Ovary (tissue), 9 donors: Measurements from ENCODE around the gene FKBP2. TPM values are rescaled to one million over a fixed set of nuclear protein-coding genes. Genes with fewer than 3 reads are reported as not detected.
A peak's percentile ranks its signal among the peaks of the same experiment; 100 is the strongest.

Experiments used
- DNase-seq, 5 donors: peaks; one replicate each; pipeline ENCODE4 v3.0.0-alpha.2; 2019 to 2020
- H3K27ac ChIP-seq, 2 donors: fragments of 200-600 bp; one replicate each; pipeline versions ENCODE4 v1.5.1 to v1.8.0; 2019 to 2022
- H3K27me3 ChIP-seq: fragments of 200-600 bp; one replicate; pipeline ENCODE4 v1.8.0; 2022
- H3K36me3 ChIP-seq: fragments of 200-600 bp; sonication (generic); one replicate; pipeline ENCODE4 v1.5.1; 2019
- H3K4me1 ChIP-seq: one replicate; pipeline ENCODE4 v1.8.1; 2013; ENCODE audit warnings: mild to moderate bottlenecking, moderate library complexity; ENCODE audit not compliant: insufficient read depth
- H3K4me3 ChIP-seq: fragments of 200-600 bp; sonication (generic); one replicate; pipeline ENCODE4 v1.5.1; 2017
- H3K9me3 ChIP-seq, 2 donors: fragments of 200-600 bp in 1 of 2; sonication (generic) in 1 of 2; one replicate each; pipeline versions ENCODE4 v1.5.1 to v1.8.1; 2013 to 2019; ENCODE audit warnings: mild to moderate bottlenecking in 1 of 2, moderate library complexity in 1 of 2
- EP300 ChIP-seq: sonication (generic); formaldehyde crosslinking; IDR thresholded peaks from one replicate; pipeline ENCODE4 v1.6.1; 2017; ENCODE audit warnings: antibody characterized with exemption
- POLR2A ChIP-seq: fragments of 450-650 bp; IDR thresholded peaks from one replicate; pipeline ENCODE4 v1.6.1; 2017; ENCODE audit warnings: antibody characterized with exemption, mild to moderate bottlenecking, moderate library complexity
- WGBS, 3 donors: extraction: QIAGEN DNeasy Blood & Tissue Kit in 1 of 3; methylation state at CpG; one replicate each; pipeline versions ENCODE4 v1.1.5 to v1.1.7; 2013 to 2017; 5-methylcytosine and 5-hydroxymethylcytosine counted together
- intact Hi-C, 4 donors: fragments of 100-400 bp; cut with DNase I; formaldehyde crosslinking; loops; one replicate each; pipeline versions ENCODE4 v1.11.0 to v1.15.1; 2022 to 2023
- polyA plus RNA-seq, 2 donors: library from polyadenylated mRNA; stranded (reverse); fragments of 200-250 nt in 1 of 2; fragments of 350-450 nt in 1 of 2; fragmentation: Illumina TruSeq in 1 of 2; extraction: RNeasy Lipid Tissue Mini Kit (QIAGEN cat#74804) in 1 of 2; gene quantifications; one replicate each; pipeline ENCODE4 v1.2.3, GENCODE V29; 2013 to 2014
- total RNA-seq, 7 donors: library from RNA; depleted of rRNA in 2 of 7; stranded (reverse); fragments of >200 nt in 2 of 7; fragmentation: NEBNext Ultra II Directional in 3 of 7; extraction: Animal tissue kit (Norgen Biotek cat#: 25700) in 3 of 7; gene quantifications; one replicate each; pipeline versions ENCODE4 v1.1.0 to v1.2.4, GENCODE V29; 2016 to 2023
- TF ChIP-seq, protein P1 (sequence below), 3 donors: fragments of 450-650 bp in 2 of 3; fragments of 200-600 bp in 1 of 3; IDR thresholded peaks; one replicate each; pipeline versions ENCODE4 v1.5.1 to v1.8.0; 2016 to 2022; ENCODE audit warnings: antibody characterized with exemption in 3 of 3, mild to moderate bottlenecking in 1 of 3
- donor health status: DM: no; HTN: no; CAD: no; lungs with moderate emphysema.
- donor health status: DM: no; HTN: no; CAD: no.
- donor health status: Bipolar disorder and iron deficiency.
- donor health status: DM: yes; HTN: yes; CAD: no.
- donor health status: DM: no; HTN: no; CAD: no.
- donor health status: DM: yes; HTN: yes; CAD: no.

Gene FKBP2
- total and polyA plus RNA-seq, 9 donors, result 25.1 to 132 (median 49.5) TPM

DNA sequence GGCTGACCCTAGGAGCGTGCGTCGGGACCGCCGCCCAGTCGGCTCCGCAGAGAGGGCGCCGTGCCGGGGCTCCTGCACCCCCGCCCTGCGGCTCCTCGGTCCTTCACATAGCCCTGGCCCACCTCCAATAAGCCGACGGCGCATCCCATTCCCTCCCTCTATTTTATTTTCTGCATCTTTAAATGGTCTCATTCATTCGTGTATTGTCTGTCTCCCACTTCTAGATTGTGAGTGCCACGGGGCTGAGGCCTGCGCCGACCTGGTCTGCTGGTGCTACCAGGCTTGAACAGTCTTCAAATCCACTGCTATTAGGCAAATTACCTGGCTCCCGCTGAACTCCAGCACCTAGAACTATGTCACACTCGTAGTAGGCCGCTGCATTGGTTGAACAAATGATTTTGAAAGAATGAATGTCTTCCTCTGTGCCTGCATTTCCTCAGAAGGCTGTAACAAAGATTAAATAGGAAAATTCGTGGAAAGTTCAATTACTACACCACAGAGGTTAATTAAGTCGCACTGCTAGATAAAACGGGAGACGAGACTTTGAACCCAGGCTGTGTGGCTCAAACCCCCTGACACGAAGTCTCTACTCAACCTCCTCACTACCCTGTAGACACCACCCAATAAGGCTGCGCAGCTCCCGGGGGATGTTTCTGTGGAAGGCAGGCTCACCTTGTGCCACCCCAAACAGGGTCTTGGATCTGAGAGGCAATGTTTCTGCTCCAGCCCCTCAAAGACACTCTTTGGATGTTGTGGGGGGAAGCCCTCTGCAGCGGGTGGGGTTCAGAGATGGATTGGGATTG, 7.0 kb downstream of the FKBP2 start:
- intact Hi-C loops, result no loop called here
- Histone ChIP-seq H3K36me3 (no peaks in the 10 kb centered on the region), H3K4me3 (peak overlapping the region; percentile 64), H3K27ac (peak overlapping the region; percentile 16 to 69), H3K27me3 (no peaks in the 10 kb centered on the region), H3K4me1 (peaks cover 15% of the 10 kb centered on the region), H3K9me3 (no peaks in the 10 kb centered on the region)
- DNase-seq, result peak in 2 of 5 donors; percentile 53 to 71
- no peak for TF ChIP-seq EP300
- TF ChIP-seq, protein P1, sequence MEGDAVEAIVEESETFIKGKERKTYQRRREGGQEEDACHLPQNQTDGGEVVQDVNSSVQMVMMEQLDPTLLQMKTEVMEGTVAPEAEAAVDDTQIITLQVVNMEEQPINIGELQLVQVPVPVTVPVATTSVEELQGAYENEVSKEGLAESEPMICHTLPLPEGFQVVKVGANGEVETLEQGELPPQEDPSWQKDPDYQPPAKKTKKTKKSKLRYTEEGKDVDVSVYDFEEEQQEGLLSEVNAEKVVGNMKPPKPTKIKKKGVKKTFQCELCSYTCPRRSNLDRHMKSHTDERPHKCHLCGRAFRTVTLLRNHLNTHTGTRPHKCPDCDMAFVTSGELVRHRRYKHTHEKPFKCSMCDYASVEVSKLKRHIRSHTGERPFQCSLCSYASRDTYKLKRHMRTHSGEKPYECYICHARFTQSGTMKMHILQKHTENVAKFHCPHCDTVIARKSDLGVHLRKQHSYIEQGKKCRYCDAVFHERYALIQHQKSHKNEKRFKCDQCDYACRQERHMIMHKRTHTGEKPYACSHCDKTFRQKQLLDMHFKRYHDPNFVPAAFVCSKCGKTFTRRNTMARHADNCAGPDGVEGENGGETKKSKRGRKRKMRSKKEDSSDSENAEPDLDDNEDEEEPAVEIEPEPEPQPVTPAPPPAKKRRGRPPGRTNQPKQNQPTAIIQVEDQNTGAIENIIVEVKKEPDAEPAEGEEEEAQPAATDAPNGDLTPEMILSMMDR (IDR thresholded peaks at IDR 0.05), result no peak
- TF ChIP-seq POLR2A, result no peak
- 34 to 35% (median 34%) methylated on average over 31 of the region's 31 CpGs for WGBS, 3 donors

DNA sequence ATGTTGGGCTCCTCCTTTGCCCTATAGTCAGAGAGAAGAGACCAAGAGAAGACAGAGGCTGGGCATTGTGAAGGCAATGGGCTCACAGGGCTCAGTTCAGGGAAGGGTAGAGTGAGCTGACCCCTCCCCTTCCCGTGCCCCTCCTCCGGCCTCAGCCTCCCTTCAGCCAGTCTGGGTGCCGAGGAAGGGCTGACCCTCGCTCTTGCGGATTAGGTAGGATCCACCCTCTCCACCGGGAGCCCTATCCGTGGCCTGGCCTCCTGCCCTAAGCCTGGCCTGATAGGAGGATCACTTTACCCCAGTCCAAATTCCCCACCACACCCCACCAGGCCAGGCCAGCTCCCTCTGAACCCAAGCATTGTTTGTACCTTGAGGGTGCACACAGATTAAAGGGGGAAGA, 7.7 kb downstream of the FKBP2 start:
- intact Hi-C loops, result no loop called here
- DNase-seq, result no peak
- Histone ChIP-seq H3K36me3 (no peaks in the 10 kb centered on the region), H3K4me1 (peaks cover 15% of the 10 kb centered on the region), H3K4me3 (no peak overlapping the region), H3K27me3 (no peaks in the 10 kb centered on the region), H3K27ac (no peak overlapping the region), H3K9me3 (no peaks in the 10 kb centered on the region)
- WGBS, 3 donors, result 74 to 91% (median 83%) methylated on average over 5 to 7 of the region's 7 CpGs
- TF ChIP-seq, protein P1 (IDR thresholded peaks at IDR 0.05), result no peak
- TF ChIP-seq EP300, result no peak
- TF ChIP-seq POLR2A, result no peak

DNA sequence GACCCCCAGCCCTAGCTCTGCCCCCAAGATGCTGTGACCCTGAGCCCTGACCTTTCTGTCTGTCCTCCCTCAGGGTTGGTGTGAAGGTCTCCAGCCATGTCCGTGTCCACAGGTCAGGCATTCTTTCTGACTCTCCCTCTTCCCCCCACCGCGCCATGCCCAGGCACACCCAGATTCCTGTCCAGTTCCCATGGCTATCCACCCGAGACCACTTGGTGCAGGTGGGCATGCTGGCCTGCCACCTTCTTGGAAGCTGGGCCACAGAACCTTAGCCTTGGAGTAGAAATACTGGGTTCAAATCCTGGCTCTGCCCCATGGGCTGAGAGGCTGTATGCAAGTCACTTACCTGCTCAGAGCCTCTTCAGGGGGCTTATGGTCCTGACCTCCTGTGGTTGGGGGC, 8.1 kb downstream of the FKBP2 start:
- intact Hi-C loops, result no loop called here
- TF ChIP-seq POLR2A (no peak), EP300 (no peak)
- TF ChIP-seq, protein P1 (IDR thresholded peaks at IDR 0.05), result no peak
- peaks cover 15% of the 10 kb centered on the region for H3K4me1 ChIP-seq

DNA sequence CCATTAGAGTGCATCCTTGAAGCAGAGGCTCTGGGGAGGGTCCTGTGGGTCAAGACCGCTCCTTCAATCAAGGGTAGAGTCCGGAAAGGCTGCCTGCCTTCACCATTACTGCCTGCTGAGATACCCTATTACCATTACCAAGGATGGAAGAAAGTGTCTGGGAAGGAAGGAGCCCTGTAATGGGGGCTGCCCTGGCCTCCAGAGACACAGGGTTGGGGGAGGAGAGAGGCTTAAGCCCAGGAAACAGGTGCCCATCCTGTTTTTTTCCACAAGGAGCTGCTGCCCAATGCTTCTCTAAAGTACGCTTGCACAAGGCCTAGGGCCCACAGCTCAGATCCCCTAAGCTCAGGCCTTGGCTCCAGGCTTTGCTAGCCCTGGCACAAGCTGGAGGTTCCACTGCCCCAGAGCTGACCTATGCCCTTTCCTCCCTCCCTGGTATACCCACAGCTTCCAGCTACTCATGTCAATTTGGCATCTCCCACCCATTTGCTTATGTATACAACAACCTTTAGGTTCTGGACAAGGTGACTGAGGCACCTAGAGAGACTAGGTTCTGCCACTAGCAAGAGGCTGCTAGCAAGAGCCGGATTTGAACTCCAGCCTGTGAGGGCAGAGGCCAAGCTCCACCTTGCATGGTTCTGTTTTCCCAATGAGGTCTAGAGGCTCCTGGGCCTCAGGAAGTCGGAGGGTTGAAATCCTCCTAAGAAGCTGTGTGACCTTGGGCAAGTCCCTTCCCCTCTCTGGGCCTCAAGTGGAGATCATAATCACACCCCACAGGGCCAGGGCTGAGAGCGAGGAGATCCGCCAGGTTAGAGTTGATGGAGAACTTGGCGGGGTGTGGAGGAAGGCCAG, 8.9 kb downstream of the FKBP2 start:
- H3K27ac ChIP-seq, result no peak overlapping the region
- H3K27me3 ChIP-seq, result no peaks in the 10 kb centered on the region
- no peaks in the 10 kb centered on the region for H3K9me3 ChIP-seq
- DNase-seq, result no peak
- intact Hi-C loops, result loop anchor here in 1 of 4 donors (5.0 kb wide), 1 partner anchor 47 kb away; no protein-coding TSS in a partner anchor
- TF ChIP-seq POLR2A (no peak), EP300 (no peak)
- TF ChIP-seq, protein P1 (IDR thresholded peaks at IDR 0.05), result no peak
- H3K4me1 ChIP-seq, result peaks cover 15% of the 10 kb centered on the region
- WGBS, 3 donors, result 84 to 86% (median 85%) methylated on average over 8 of the region's 8 CpGs
- H3K36me3 ChIP-seq, result no peaks in the 10 kb centered on the region
- no peak overlapping the region for H3K4me3 ChIP-seq

More for the DNA sequence above, 8.1 kb downstream of the FKBP2 start:
- Histone ChIP-seq H3K27me3 (no peaks in the 10 kb centered on the region), H3K4me3 (no peak overlapping the region), H3K36me3 (no peaks in the 10 kb centered on the region), H3K9me3 (no peaks in the 10 kb centered on the region), H3K27ac (no peak overlapping the region)
- no peak for DNase-seq
- WGBS, 3 donors, result 92 to 95% (median 94%) methylated on average over 4 of the region's 4 CpGs
